ENCODE data around the gene MGAT3.

Gene MGAT3

DNA sequence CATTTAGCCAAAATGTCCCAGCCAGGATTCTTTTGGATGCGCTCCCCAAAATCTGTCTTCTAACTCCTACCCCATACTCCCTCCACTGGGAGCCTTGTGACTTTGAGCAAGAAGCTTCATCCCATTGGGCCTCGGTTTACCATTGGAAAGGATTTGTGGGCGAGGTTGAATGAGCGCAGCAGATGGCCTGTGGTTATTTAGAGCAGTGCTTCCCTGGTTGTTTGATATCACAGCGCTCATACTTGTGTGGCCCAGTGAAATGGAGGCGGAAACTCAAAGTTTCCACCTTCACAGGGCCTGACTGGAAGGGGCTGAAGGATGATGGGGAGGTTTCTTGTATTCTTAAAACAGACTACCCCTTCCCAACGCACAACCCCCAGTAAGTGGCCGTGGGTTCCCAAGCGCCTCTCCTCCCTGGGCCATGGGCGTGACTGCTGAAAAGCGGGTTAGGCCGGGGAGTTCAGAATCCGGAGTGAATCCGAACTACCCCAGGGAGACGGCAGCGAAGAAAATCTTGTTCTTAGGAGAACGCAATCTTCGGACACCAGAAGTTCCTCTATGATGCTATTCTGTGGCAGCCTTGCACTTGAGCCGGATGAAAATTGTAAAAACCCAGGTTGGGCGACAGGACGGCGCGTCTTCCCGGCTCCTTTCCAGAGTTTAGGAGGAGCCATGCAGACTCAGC lies 62.3 kb downstream of the MGAT3 start:
- Histone ChIP-seq H3K36me3 (ENCODE audit: control insufficient read depth in 2 of 2, insufficient read depth in 1 of 2, low read length in 2 of 2) (peaks cover 19 to 68% of the 10 kb centered on the region in 2 experiments), H3K4me3 (ENCODE audit: low read depth, low read length) (peak overlapping the region; percentile 84), H3K27ac (ENCODE audit: extremely low read depth, low read depth, low read length) (peak overlapping the region; percentile 95), H3K9me3 (ENCODE audit: control insufficient read depth, insufficient read depth, low read depth, low read length) (no peaks in the 10 kb centered on the region), H3K4me1 (ENCODE audit: control insufficient read depth, insufficient read depth, low read length) (0 out of 2 replicates have a peak, but pooled peaks cover 5% of the 10 kb centered on the region)
- ChIA-PET POLR2A (interaction anchor here (0.5 to 3.6 kb wide), 44 partner anchors 9 to 675 kb away, joined by 3 to 117 read pairs (median 6); partner anchors contain the start of genes MIEF1, RPL3, RPS19BP1 and SYNGR1), CTCF (interaction anchor here (0.6 to 5.3 kb wide), 7 partner anchors 8 to 750 kb away, joined by 4 to 70 read pairs (median 6); a partner anchor contains a TSS)
- TF ChIP-seq KLF16 (tag by site-specific recombination; IDR thresholded peaks at IDR 0.05), result peak; percentile 71; the same call in 1 of the 2 replicates
- TF ChIP-seq, protein P1, sequence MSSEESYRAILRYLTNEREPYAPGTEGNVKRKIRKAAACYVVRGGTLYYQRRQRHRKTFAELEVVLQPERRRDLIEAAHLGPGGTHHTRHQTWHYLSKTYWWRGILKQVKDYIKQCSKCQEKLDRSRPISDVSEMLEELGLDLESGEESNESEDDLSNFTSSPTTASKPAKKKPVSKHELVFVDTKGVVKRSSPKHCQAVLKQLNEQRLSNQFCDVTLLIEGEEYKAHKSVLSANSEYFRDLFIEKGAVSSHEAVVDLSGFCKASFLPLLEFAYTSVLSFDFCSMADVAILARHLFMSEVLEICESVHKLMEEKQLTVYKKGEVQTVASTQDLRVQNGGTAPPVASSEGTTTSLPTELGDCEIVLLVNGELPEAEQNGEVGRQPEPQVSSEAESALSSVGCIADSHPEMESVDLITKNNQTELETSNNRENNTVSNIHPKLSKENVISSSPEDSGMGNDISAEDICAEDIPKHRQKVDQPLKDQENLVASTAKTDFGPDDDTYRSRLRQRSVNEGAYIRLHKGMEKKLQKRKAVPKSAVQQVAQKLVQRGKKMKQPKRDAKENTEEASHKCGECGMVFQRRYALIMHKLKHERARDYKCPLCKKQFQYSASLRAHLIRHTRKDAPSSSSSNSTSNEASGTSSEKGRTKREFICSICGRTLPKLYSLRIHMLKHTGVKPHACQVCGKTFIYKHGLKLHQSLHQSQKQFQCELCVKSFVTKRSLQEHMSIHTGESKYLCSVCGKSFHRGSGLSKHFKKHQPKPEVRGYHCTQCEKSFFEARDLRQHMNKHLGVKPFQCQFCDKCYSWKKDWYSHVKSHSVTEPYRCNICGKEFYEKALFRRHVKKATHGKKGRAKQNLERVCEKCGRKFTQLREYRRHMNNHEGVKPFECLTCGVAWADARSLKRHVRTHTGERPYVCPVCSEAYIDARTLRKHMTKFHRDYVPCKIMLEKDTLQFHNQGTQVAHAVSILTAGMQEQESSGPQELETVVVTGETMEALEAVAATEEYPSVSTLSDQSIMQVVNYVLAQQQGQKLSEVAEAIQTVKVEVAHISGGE (tag by site-specific recombination; conservative IDR thresholded peaks at IDR 0.05; ENCODE audit: low read depth), result no peak
- TF ChIP-seq ZNF548 (tag by site-specific recombination; IDR thresholded peaks at IDR 0.05), result no peak
- TF ChIP-seq IKZF3 (tag by site-specific recombination; IDR thresholded peaks at IDR 0.05), result peak; percentile 7; the same call in 1 of the 2 replicates
- no peak for TF ChIP-seq ZNF132 (tag by site-specific recombination; IDR thresholded peaks at IDR 0.05; ENCODE audit: borderline replicate concordance)
- TF ChIP-seq, protein P2, sequence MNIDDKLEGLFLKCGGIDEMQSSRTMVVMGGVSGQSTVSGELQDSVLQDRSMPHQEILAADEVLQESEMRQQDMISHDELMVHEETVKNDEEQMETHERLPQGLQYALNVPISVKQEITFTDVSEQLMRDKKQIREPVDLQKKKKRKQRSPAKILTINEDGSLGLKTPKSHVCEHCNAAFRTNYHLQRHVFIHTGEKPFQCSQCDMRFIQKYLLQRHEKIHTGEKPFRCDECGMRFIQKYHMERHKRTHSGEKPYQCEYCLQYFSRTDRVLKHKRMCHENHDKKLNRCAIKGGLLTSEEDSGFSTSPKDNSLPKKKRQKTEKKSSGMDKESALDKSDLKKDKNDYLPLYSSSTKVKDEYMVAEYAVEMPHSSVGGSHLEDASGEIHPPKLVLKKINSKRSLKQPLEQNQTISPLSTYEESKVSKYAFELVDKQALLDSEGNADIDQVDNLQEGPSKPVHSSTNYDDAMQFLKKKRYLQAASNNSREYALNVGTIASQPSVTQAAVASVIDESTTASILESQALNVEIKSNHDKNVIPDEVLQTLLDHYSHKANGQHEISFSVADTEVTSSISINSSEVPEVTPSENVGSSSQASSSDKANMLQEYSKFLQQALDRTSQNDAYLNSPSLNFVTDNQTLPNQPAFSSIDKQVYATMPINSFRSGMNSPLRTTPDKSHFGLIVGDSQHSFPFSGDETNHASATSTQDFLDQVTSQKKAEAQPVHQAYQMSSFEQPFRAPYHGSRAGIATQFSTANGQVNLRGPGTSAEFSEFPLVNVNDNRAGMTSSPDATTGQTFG (tag by site-specific recombination; IDR thresholded peaks at IDR 0.05; ENCODE audit: borderline replicate concordance), result no peak
- TF ChIP-seq, protein P3, sequence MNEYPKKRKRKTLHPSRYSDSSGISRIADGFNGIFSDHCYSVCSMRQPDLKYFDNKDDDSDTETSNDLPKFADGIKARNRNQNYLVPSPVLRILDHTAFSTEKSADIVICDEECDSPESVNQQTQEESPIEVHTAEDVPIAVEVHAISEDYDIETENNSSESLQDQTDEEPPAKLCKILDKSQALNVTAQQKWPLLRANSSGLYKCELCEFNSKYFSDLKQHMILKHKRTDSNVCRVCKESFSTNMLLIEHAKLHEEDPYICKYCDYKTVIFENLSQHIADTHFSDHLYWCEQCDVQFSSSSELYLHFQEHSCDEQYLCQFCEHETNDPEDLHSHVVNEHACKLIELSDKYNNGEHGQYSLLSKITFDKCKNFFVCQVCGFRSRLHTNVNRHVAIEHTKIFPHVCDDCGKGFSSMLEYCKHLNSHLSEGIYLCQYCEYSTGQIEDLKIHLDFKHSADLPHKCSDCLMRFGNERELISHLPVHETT (tag by site-specific recombination; IDR thresholded peaks at IDR 0.05), result no peak
- no peak for TF ChIP-seq ZFP3 (tag by site-specific recombination; IDR thresholded peaks at IDR 0.05; ENCODE audit: low read depth)
- TF ChIP-seq SCRT1 (tag by site-specific recombination; IDR thresholded peaks at IDR 0.05; ENCODE audit: borderline replicate concordance), result no peak
- TF ChIP-seq, protein P4, sequence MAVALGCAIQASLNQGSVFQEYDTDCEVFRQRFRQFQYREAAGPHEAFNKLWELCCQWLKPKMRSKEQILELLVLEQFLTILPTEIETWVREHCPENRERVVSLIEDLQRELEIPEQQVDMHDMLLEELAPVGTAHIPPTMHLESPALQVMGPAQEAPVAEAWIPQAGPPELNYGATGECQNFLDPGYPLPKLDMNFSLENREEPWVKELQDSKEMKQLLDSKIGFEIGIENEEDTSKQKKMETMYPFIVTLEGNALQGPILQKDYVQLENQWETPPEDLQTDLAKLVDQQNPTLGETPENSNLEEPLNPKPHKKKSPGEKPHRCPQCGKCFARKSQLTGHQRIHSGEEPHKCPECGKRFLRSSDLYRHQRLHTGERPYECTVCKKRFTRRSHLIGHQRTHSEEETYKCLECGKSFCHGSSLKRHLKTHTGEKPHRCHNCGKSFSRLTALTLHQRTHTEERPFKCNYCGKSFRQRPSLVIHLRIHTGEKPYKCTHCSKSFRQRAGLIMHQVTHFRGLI (tag by site-specific recombination; IDR thresholded peaks at IDR 0.05), result no peak
- TF ChIP-seq ZNF626 (tag by site-specific recombination; IDR thresholded peaks at IDR 0.05), result no peak
- peak; percentile 76; the same call in 1 of the 2 replicates for TF ChIP-seq ZNF184 (tag by site-specific recombination; IDR thresholded peaks at IDR 0.05)
- peak; percentile 63; the same call in 1 of the 2 replicates for TF ChIP-seq ZNF600 (tag by site-specific recombination; IDR thresholded peaks at IDR 0.05)
- TF ChIP-seq BCL11B (tag by site-specific recombination; IDR thresholded peaks at IDR 0.05; ENCODE audit: low read depth), result no peak
- TF ChIP-seq HOXA7 (CRISPR knock-in tag; IDR thresholded peaks at IDR 0.05; ENCODE audit: borderline replicate concordance), result no peak
- TF ChIP-seq ZNF354C (tag by site-specific recombination; IDR thresholded peaks at IDR 0.05; ENCODE audit: borderline replicate concordance, low read depth), result no peak
- TF ChIP-seq ZNF211 (tag by site-specific recombination; IDR thresholded peaks at IDR 0.05; ENCODE audit: low read depth), result no peak
- TF ChIP-seq OVOL3 (tag by site-specific recombination; IDR thresholded peaks at IDR 0.05), result no peak
- TF ChIP-seq, protein P5, sequence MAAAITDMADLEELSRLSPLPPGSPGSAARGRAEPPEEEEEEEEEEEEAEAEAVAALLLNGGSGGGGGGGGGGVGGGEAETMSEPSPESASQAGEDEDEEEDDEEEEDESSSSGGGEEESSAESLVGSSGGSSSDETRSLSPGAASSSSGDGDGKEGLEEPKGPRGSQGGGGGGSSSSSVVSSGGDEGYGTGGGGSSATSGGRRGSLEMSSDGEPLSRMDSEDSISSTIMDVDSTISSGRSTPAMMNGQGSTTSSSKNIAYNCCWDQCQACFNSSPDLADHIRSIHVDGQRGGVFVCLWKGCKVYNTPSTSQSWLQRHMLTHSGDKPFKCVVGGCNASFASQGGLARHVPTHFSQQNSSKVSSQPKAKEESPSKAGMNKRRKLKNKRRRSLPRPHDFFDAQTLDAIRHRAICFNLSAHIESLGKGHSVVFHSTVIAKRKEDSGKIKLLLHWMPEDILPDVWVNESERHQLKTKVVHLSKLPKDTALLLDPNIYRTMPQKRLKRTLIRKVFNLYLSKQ (tag by site-specific recombination; IDR thresholded peaks at IDR 0.05; ENCODE audit: borderline replicate concordance), result no peak
- TF ChIP-seq ZNF157 (tag by site-specific recombination; IDR thresholded peaks at IDR 0.05), result no peak
- TF ChIP-seq ZNF654 (tag by site-specific recombination; IDR thresholded peaks at IDR 0.05; ENCODE audit: low read depth), result peak; percentile 22; the same call in 1 of the 2 replicates
- TF ChIP-seq, protein P6, sequence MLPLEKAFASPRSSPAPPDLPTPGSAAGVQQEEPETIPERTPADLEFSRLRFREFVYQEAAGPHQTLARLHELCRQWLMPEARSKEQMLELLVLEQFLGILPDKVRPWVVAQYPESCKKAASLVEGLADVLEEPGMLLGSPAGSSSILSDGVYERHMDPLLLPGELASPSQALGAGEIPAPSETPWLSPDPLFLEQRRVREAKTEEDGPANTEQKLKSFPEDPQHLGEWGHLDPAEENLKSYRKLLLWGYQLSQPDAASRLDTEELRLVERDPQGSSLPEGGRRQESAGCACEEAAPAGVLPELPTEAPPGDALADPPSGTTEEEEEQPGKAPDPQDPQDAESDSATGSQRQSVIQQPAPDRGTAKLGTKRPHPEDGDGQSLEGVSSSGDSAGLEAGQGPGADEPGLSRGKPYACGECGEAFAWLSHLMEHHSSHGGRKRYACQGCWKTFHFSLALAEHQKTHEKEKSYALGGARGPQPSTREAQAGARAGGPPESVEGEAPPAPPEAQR (tag by site-specific recombination; IDR thresholded peaks at IDR 0.05), result no peak
- no peak for TF ChIP-seq ZNF677 (tag by site-specific recombination; IDR thresholded peaks at IDR 0.05)
